Activated naive CD8-positive, alpha-beta T cell treated with anti-CD3 and anti-CD28 coated beads, Interleukin-2, amount 10 ng/mL, durations not matched to agents 7 days and 5 days (primary cell): Measurements from ENCODE around the gene OR2T29. TPM values are rescaled to one million over a fixed set of nuclear protein-coding genes. Genes with fewer than 3 reads are reported as not detected.
"Not testable (repeated sequence)": the region's sequence is repeated elsewhere in the genome, so short reads cannot be mapped to it uniquely, and the experiment has no call there.

Experiments used
- ATAC-seq: fragments of 150-1000 bp; cut with Tn5 transposase; one replicate; pipeline ENCODE4 v1.10.0; 2021; ENCODE audit warnings: low read depth, moderate library complexity
- POLR2A ChIA-PET: fragments of 350-600 bp; sonication (Branson Sonifier 250); formaldehyde crosslinking; loops from one replicate; lab custom pipeline; 2021; ENCODE audit warnings: antibody characterized with exemption; lab: Charles Lee
- DNase-seq: peaks from one replicate; pipeline ENCODE4 v3.0.0; 2021
- H3K27ac Mint-ChIP-seq: one replicate; pipeline ENCODE4 v1.8.0; 2022; ENCODE audit warnings: mild to moderate bottlenecking, mixed read lengths
- H3K27me3 Mint-ChIP-seq: one replicate; pipeline ENCODE4 v1.8.0; 2022; ENCODE audit warnings: mild to moderate bottlenecking, moderate library complexity, mixed read lengths
- H3K36me3 Mint-ChIP-seq: one replicate; pipeline ENCODE4 v1.8.0; 2021; ENCODE audit warnings: mild to moderate bottlenecking, mixed read lengths
- H3K4me1 Mint-ChIP-seq: one replicate; pipeline ENCODE4 v1.8.0; 2021; ENCODE audit warnings: mixed read lengths
- H3K4me3 Mint-ChIP-seq: one replicate; pipeline ENCODE4 v1.8.0; 2022; ENCODE audit warnings: mild to moderate bottlenecking, moderate library complexity, mixed read lengths
- H3K9me3 Mint-ChIP-seq: one replicate; pipeline ENCODE4 v1.8.0; 2021; ENCODE audit warnings: mixed read lengths
- total RNA-seq, 2 experiments: library from RNA; stranded (reverse); gene quantifications; one replicate each; pipeline ENCODE4 v1.2.3, GENCODE V29; 2021

Gene OR2T29, protein sequence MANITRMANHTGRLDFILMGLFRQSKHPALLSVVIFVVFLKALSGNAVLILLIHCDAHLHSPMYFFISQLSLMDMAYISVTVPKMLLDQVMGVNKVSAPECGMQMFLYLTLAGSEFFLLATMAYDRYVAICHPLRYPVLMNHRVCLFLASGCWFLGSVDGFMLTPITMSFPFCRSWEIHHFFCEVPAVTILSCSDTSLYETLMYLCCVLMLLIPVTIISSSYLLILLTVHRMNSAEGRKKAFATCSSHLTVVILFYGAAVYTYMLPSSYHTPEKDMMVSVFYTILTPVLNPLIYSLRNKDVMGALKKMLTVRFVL
- total RNA-seq: not detected

DNA sequence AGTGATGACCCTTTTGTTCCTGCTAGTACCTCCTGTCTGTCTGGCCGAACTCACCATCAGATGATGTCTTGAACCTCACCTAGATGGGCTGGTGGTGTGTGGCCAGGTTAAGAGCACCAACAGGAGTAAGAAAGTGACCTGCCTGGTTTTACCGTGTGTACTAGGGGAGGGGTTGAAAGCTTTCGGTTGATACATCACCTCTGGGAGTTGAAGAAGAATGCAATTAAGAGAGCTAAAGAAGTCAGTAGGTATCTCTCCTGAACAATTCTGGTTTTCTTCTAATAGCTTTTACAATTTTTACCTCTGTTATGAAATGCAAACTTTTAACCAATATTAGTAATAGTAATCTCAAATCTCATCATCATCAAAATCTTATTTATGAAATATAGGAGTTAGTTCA is at the start of gene OR2T29:
OR2T29 (minus strand) TSS at position 101 of the 400 bp plus-strand sequence. CDS start 3,281 bp downstream, outside the sequence.
- not testable (repeated sequence) for ATAC-seq

DNA sequence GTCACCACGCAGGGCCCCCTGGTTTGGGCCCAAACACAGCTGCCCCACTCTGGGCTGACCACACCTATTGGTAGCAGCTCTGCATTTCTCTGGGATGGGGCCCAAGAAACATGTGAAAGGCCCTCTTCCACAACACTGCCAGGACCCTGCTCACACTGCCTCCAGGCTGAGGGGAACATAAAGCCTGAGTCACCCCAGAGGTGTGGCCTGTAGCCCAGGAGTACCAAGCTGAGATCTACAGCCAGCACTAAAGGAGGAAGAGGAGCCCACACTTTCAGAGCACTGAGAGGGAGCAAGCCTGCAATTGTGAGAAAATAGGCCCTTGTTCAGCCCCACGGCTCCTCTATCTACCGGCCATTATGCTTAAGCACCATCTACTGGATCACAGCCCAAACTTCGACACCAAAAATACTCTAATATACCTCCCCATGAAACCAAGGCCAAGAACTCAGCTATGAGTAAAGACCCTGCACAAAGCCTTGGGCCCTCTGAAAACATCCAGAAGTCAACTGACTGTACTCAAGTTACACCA is 49.4 kb upstream of the OR2T29 start:
- H3K9me3 Mint-ChIP-seq: no peaks in the 10 kb centered on the region
- H3K4me1 Mint-ChIP-seq: no peaks in the 10 kb centered on the region
- no peak overlapping the region for H3K27ac Mint-ChIP-seq
- ATAC-seq (peak; percentile 50), DNase-seq (no peak)
- H3K27me3 Mint-ChIP-seq: no peaks in the 10 kb centered on the region
- POLR2A ChIA-PET: no interaction called here
- no peak overlapping the region for H3K4me3 Mint-ChIP-seq
- no peaks in the 10 kb centered on the region for H3K36me3 Mint-ChIP-seq

More for the DNA sequence above, at the start of gene OR2T29:
- H3K36me3 Mint-ChIP-seq, H3K4me1 Mint-ChIP-seq, H3K4me3 Mint-ChIP-seq, H3K9me3 Mint-ChIP-seq, H3K27ac Mint-ChIP-seq, H3K27me3 Mint-ChIP-seq, POLR2A ChIA-PET, DNase-seq: not testable (repeated sequence)

DNA sequence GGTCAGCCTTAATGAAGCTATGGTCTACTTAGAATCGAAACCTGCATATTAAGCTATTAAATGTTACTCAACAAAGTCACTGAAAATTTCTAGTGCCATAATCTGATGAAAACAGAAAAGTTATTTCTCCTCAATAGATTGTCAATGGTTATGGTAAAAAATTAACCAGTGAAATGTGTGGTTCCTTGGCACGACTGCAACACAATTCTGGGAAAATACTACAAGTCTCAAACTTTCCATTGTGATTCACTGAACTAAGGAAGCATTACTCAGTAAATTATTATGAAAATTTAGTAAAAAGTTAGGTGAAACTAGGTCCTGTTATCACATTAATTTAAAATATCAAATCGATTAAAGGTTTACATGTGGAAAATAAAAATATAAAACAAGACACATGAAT is 47.7 kb upstream of the OR2T29 start:
- H3K36me3 Mint-ChIP-seq: no peaks in the 10 kb centered on the region
- no peak overlapping the region for H3K27ac Mint-ChIP-seq
- POLR2A ChIA-PET: no interaction called here
- ATAC-seq (no peak), DNase-seq (no peak)
- H3K4me3 Mint-ChIP-seq: no peak overlapping the region
- no peaks in the 10 kb centered on the region for H3K27me3 Mint-ChIP-seq
- no peaks in the 10 kb centered on the region for H3K9me3 Mint-ChIP-seq
- no peaks in the 10 kb centered on the region for H3K4me1 Mint-ChIP-seq

DNA sequence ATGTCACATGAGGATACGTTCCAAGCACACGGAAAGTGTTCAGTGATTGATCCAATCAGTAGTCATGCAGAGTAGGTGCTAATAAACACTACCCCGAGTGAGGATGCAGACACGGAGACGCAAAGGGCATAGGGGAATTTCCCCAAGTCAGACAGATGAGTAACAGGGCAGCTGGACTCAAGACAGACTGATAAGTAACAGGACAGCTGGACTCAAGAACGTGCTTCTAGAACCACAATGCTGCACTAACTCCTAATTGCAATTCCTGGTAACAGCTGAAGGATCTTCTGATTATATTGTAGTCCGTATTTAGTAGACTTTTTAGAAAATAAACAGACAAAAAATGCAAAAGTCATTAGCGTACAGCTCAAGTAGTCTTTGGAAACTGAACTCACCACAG is 36.8 kb upstream of the OR2T29 start:
- H3K27ac Mint-ChIP-seq: no peak overlapping the region
- no peaks in the 10 kb centered on the region for H3K9me3 Mint-ChIP-seq
- peaks cover 2% of the 10 kb centered on the region for H3K4me1 Mint-ChIP-seq

DNA sequence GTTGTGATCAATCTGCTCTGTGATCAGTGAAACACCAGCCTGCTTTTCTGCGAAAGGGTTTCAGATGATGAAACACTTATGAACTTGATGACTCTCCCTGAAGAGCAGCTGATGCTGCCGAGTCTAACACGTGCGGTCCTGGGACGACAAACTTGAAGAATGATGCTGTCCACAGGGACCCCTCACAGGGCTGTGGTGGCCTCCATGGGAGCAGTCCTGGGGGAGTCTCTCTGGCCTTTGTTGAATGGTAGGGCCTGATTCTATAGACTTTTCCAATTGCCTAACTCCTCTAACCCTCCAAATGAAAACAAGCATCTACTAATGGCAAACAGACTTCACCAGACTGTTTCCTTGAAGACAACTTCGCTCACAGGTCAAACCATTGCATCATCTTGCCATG is 35.0 kb upstream of the OR2T29 start, which contains the start of gene OR2T10:
OR2T10 (minus strand) TSS at position 112 of the 400 bp plus-strand sequence. CDS start 3,932 bp downstream, outside the sequence.
- Mint-ChIP-seq H3K4me1 (peaks cover 2% of the 10 kb centered on the region), H3K36me3 (no peaks in the 10 kb centered on the region), H3K4me3 (no peak within 1 kb of the TSS), H3K27me3 (no peaks in the 10 kb centered on the region), H3K27ac (no peak within 1 kb of the TSS), H3K9me3 (no peaks in the 10 kb centered on the region)
- DNase-seq (no peak), ATAC-seq (no peak)
- POLR2A ChIA-PET: no interaction called here

More for the DNA sequence above, 36.8 kb upstream of the OR2T29 start:
- Mint-ChIP-seq H3K27me3 (no peaks in the 10 kb centered on the region), H3K4me3 (no peak overlapping the region), H3K36me3 (no peaks in the 10 kb centered on the region)
- ATAC-seq: no peak
- POLR2A ChIA-PET: no interaction called here
- DNase-seq: no peak

DNA sequence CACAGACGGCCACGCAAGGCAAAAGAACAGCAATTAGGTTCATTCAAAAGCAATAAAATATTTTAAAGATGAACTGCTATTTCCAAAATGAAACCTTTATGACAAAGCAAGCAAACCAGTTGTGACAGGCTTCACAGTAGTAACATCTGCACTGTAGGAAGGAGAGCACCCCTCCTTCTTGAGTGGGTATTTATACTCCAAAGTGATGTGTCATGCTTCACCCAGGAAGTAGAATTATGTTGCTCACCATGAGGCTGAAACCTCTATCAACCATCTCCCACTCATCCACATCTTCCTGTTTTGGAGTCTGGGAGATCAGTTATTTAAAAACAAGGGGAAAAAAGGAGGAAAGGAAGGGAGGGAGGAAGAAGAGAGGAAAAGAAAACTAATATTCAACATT is 34.0 kb upstream of the OR2T29 start:
- POLR2A ChIA-PET: no interaction called here
- no peaks in the 10 kb centered on the region for H3K9me3 Mint-ChIP-seq
- DNase-seq (no peak), ATAC-seq (no peak)
- H3K4me1 Mint-ChIP-seq: peaks cover 2% of the 10 kb centered on the region
- H3K4me3 Mint-ChIP-seq: no peak overlapping the region
- H3K36me3 Mint-ChIP-seq: no peaks in the 10 kb centered on the region
- H3K27ac Mint-ChIP-seq: no peak overlapping the region
- H3K27me3 Mint-ChIP-seq: no peaks in the 10 kb centered on the region

DNA sequence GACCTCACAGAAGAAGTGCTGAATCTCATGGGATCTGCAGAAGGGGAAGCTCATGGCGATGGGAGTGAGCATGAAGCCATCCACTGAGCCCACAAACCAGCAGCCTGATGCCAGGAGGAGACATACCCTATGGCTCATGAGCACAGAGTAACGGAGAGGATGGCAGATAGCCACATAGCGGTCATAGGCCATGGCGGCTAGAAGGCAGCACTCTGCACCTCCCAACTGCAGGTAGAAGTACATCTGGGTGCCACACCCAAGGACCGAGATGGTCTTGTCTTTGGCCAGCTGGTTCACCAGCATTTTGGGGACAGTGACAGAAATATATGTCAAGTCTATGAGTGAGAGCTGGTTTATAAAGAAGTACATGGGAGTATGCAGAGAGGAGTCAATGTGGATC is 30.7 kb upstream of the OR2T29 start:
- no peak overlapping the region for H3K4me3 Mint-ChIP-seq
- no peak for ATAC-seq
- no peaks in the 10 kb centered on the region for H3K36me3 Mint-ChIP-seq
- no peak overlapping the region for H3K27ac Mint-ChIP-seq
- no peaks in the 10 kb centered on the region for H3K27me3 Mint-ChIP-seq
- no peak for DNase-seq
- H3K4me1 Mint-ChIP-seq: peaks cover 2% of the 10 kb centered on the region
- no peaks in the 10 kb centered on the region for H3K9me3 Mint-ChIP-seq
- POLR2A ChIA-PET: no interaction called here

DNA sequence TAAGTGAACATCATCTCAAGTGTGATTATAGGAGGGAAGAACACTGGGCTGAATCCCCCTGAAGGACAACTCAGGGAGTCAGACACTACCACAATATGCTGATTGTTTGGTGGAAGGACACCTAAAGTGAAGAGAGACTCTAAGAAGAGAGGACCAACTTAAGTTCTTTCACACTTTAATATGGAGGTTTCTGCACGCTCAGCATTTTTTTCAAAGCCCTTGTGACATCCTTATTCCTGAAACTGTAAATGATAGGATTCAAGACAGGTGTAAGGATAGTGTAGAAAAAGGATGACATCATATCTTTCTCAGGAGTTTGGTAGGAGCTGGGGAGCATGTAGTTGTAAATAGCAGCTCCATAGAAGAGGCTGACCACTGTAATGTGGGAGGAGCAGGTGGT is 30.1 kb upstream of the OR2T29 start:
- DNase-seq (no peak), ATAC-seq (no peak)
- POLR2A ChIA-PET: no interaction called here
- H3K4me3 Mint-ChIP-seq: no peak overlapping the region
- no peak overlapping the region for H3K27ac Mint-ChIP-seq
- no peaks in the 10 kb centered on the region for H3K36me3 Mint-ChIP-seq
- no peaks in the 10 kb centered on the region for H3K9me3 Mint-ChIP-seq
- no peaks in the 10 kb centered on the region for H3K27me3 Mint-ChIP-seq
- H3K4me1 Mint-ChIP-seq: peaks cover 2% of the 10 kb centered on the region

DNA sequence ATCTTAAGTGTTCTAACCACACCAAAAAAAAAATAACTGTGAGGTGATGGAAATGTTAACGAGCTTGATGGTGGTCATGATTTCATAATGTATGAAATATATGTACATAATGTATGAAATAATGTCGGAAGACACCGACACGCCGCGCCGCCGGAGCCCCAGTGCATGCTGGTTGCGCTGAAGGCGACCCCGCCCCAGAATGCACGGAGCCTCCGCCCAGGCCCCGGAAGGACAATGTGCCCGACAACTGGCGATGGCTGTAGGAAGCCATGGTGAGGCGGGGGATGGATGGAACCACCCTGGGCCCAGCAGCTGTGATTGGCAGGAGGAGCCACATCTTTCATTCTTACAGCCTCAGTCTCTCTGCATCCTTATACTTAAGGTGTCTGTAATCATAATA is 27.5 kb upstream of the OR2T29 start:
- H3K9me3 Mint-ChIP-seq: peaks cover 2% of the 10 kb centered on the region
- ATAC-seq (no peak), DNase-seq (no peak)
- H3K27ac Mint-ChIP-seq: no peak overlapping the region
- no peaks in the 10 kb centered on the region for H3K27me3 Mint-ChIP-seq
- H3K4me1 Mint-ChIP-seq: peaks cover 2% of the 10 kb centered on the region
- POLR2A ChIA-PET: no interaction called here
- no peak overlapping the region for H3K4me3 Mint-ChIP-seq
- H3K36me3 Mint-ChIP-seq: no peaks in the 10 kb centered on the region

DNA sequence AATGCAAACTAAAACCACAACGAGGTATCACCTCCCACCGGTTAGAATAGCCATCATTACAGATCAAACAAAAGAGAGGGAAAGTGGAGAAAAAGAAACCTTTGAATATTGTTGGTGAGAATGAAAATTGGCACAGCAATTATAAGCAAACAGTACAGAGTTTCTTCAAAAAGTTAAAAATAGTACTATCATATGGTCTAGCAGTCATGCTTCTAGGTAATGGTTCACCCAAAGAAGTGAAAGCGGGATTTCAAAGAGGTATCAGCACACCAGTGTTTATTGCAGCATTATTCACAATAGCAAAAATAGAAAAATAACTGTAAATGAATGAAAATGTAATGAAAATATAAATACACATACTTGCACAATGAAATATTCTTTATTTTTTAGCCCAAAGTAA is 26.8 kb upstream of the OR2T29 start:
- no peak for ATAC-seq
- peaks cover 2% of the 10 kb centered on the region for H3K4me1 Mint-ChIP-seq
- POLR2A ChIA-PET: no interaction called here
- no peak overlapping the region for H3K4me3 Mint-ChIP-seq
- no peaks in the 10 kb centered on the region for H3K27me3 Mint-ChIP-seq
- H3K9me3 Mint-ChIP-seq: peaks cover 2% of the 10 kb centered on the region
- H3K36me3 Mint-ChIP-seq: no peaks in the 10 kb centered on the region
- H3K27ac Mint-ChIP-seq: no peak overlapping the region
- no peak for DNase-seq

DNA sequence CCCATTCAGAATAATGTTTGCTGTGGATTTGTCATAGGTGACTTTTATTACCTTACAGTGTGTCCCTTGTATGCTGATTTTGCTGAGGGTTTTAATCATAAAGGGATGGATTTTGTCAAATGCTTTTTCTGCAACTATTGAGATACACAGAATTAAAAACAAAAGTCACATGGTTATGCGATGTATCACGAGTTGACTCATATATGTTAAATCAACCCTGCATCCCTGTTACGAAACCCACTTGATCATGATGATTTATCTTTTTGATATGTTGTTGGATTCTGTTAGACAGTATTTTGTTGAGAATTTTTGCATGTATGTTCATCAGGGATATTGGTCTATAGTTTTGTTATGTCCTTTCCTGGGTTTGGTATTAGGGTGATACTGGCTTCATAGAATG is 22.7 kb upstream of the OR2T29 start:
- H3K4me1 Mint-ChIP-seq: peaks cover 2% of the 10 kb centered on the region
- no peak overlapping the region for H3K27ac Mint-ChIP-seq
- H3K36me3 Mint-ChIP-seq: no peaks in the 10 kb centered on the region
- ATAC-seq: no peak
- no peak overlapping the region for H3K4me3 Mint-ChIP-seq
- DNase-seq: no peak
- H3K9me3 Mint-ChIP-seq: peaks cover 2% of the 10 kb centered on the region
- POLR2A ChIA-PET: no interaction called here
- H3K27me3 Mint-ChIP-seq: no peaks in the 10 kb centered on the region

DNA sequence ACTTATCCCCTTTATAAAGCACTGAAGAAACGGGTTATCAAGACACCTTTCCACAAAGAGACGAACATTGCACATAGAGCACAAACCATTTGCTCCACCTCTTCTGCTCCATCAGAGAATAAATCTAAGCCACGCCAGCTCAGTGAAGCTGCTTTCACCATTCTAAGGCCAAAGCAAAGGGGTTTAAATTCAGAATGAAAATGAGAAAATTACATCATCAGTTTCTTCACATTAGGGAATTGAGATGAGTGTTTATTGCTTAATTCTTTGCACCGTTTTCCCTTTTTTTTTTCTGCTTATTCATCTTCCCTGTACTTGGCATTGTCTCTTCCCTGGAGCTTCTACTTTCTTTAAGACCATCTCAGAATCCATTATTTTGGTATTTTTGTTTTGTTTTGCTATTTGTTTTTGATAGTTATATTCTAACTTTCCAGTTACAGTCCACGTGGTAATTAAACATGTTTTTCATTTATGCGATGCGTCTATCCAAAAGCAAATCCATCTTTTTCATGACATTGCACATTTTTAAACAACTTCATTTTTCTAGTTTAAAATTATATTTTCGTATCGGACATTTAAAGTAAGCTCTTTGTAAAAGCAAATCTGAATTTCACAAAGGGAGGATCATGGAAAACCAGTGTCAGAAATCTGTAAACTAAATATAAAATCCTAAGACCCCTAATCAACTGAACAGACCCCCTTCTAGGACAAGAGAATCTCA is 13.8 kb upstream of the OR2T29 start:
- Mint-ChIP-seq H3K4me3 (no peak overlapping the region), H3K9me3 (no peaks in the 10 kb centered on the region), H3K27me3 (peaks cover 1% of the 10 kb centered on the region), H3K36me3 (no peaks in the 10 kb centered on the region), H3K27ac (no peak overlapping the region), H3K4me1 (no peaks in the 10 kb centered on the region)
- no peak for DNase-seq
- no peak for ATAC-seq
- POLR2A ChIA-PET: no interaction called here

DNA sequence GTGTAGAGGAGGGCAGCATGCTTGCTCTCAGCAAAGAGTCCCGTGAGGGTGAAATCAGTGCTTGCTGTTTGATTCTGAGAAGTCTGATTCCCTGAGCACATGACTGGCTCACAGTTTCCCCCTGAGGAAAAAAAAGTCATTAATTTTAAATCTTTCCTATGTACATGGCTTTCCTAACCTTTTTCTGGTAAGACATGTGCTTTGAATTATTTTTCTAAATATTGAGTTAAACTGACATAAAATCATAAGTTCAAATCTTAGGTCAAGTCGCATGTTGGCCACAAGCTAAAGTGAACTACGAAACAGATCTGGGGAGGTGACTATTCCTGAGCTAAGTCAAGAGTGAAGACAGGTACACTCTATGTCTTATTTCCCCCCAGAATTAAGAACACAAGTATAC is 12.1 kb upstream of the OR2T29 start, which contains the start of gene OR2T34:
OR2T34 (minus strand) TSS at position 101 of the 400 bp plus-strand sequence; CDS start at position 101, 0 bp downstream.
- H3K9me3 Mint-ChIP-seq, H3K4me3 Mint-ChIP-seq, POLR2A ChIA-PET, DNase-seq, H3K27ac Mint-ChIP-seq, ATAC-seq, H3K4me1 Mint-ChIP-seq, H3K36me3 Mint-ChIP-seq, H3K27me3 Mint-ChIP-seq: not testable (repeated sequence)

DNA sequence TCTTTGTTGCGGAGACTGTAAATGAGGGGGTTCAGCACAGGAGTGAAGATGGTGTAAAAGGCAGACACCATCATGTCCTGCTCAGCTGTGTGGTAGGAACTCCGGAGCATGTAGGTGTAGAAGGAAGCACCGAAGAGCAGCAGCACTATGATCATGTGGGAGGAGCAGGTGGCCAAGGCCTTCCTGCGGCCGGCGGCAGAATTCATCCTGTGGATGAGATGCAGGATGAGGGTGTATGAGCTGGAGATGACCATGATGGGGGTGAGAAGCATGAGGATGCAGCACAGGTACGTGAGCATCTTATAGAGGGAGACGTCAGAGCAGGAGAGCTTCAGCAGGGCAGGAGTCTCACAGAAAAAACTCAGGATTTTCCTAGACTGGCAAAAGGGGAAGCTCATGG is 11.3 kb upstream of the OR2T29 start:
- H3K36me3 Mint-ChIP-seq, H3K9me3 Mint-ChIP-seq, DNase-seq, H3K27ac Mint-ChIP-seq, H3K4me1 Mint-ChIP-seq, H3K4me3 Mint-ChIP-seq, POLR2A ChIA-PET, ATAC-seq, H3K27me3 Mint-ChIP-seq: not testable (repeated sequence)
